HEK293 (cell line): ENCODE results near the gene VAMP5.

Experiments used
- CTCF ChIP-seq: fragments of 450-650 bp; formaldehyde crosslinking; IDR thresholded peaks from 2 replicates; pipeline ENCODE4 v1.5.1; 2016; ENCODE audit warnings: missing biosample characterization, missing genetic modification characterization
- PATZ1 ChIP-seq: fragments of 450-650 bp; formaldehyde crosslinking; IDR thresholded peaks from 2 replicates; pipeline ENCODE4 v1.5.1; 2016; ENCODE audit warnings: missing biosample characterization, missing genetic modification characterization
- PBX3 ChIP-seq: sonication (generic); formaldehyde crosslinking; IDR thresholded peaks from 2 replicates; pipeline ENCODE4 v1.8.1; 2022; ENCODE audit warnings: mild to moderate bottlenecking, moderate library complexity, missing genetic modification reagents
- PRDM4 ChIP-seq: fragments of 450-650 bp; formaldehyde crosslinking; IDR thresholded peaks from 2 replicates; pipeline ENCODE4 v1.5.1; 2017; ENCODE audit warnings: missing biosample characterization, missing genetic modification characterization
- RBAK ChIP-seq: fragments of 450-650 bp; formaldehyde crosslinking; IDR thresholded peaks from 2 replicates; pipeline ENCODE4 v1.5.1; 2016; ENCODE audit warnings: missing biosample characterization, missing genetic modification characterization
- SETDB1 ChIP-seq: IDR thresholded peaks from one replicate; pipeline ENCODE4 v1.6.1; 2017; ENCODE audit warnings: mild to moderate bottlenecking, low read length, moderate library complexity, mixed read lengths; ENCODE audit not compliant: insufficient read length
- ZNF274 ChIP-seq, 2 experiments: fragments of 200-500 bp in 1 of 2; fragments of 450-650 bp in 1 of 2; sonication (Bioruptor generic) in 1 of 2; formaldehyde crosslinking in 1 of 2; IDR thresholded peaks; 2 replicates each; pipeline versions ENCODE4 v1.5.1 to v1.6.1; 2014 to 2016; ENCODE audit warnings: borderline replicate concordance in 1 of 2, inconsistent platforms in 1 of 2, low read length in 1 of 2, missing biosample characterization in 1 of 2, missing genetic modification characterization in 1 of 2
- ZNF677 ChIP-seq: fragments of 450-650 bp; IDR thresholded peaks from 2 replicates; pipeline ENCODE4 v1.5.0; 2018; ENCODE audit warnings: missing biosample characterization, mild to moderate bottlenecking, missing genetic modification characterization, moderate library complexity
- TF ChIP-seq, protein P1 (sequence below): fragments of 450-650 bp; formaldehyde crosslinking; IDR thresholded peaks from 2 replicates; pipeline ENCODE4 v1.5.1; 2016; ENCODE audit warnings: missing biosample characterization, missing genetic modification characterization

GRCh38 chr2:85547089-85547858 lies 37.0 kb upstream of the VAMP5 start:
- TF ChIP-seq RBAK (tag by site-specific recombination) (no peak), ZNF274 (IDR thresholded peaks at IDR 0.05; ENCODE audit: low read length) (no peak), ZNF274 (tag by site-specific recombination; IDR thresholded peaks at IDR 0.05; ENCODE audit: borderline replicate concordance) (no peak), ZNF677 (no peak), CTCF (no peak), PRDM4 (tag by site-specific recombination) (no peak), PATZ1 (tag by site-specific recombination) (no peak), SETDB1 (no peak), PBX3 (CRISPR knock-in tag) (no peak)
- TF ChIP-seq, protein P1, sequence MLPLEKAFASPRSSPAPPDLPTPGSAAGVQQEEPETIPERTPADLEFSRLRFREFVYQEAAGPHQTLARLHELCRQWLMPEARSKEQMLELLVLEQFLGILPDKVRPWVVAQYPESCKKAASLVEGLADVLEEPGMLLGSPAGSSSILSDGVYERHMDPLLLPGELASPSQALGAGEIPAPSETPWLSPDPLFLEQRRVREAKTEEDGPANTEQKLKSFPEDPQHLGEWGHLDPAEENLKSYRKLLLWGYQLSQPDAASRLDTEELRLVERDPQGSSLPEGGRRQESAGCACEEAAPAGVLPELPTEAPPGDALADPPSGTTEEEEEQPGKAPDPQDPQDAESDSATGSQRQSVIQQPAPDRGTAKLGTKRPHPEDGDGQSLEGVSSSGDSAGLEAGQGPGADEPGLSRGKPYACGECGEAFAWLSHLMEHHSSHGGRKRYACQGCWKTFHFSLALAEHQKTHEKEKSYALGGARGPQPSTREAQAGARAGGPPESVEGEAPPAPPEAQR (tag by site-specific recombination): no peak
